NCI-H2107 treated with DMSO at 0.1 percent for 48 hours (cell line): ENCODE data around the gene MCRIP2.
A peak's percentile ranks its signal among the peaks of the same experiment; 100 is the strongest.
"Not testable (repeated sequence)": the region's sequence is repeated elsewhere in the genome, so short reads cannot be mapped to it uniquely, and the experiment has no call there.

Experiments
- DNase-seq: peaks from one replicate; lab custom pipeline; 2025; ENCODE audit not compliant: unreplicated experiment; lab: John Stamatoyannopoulos, UW

The MCRIP2 gene

DNA sequence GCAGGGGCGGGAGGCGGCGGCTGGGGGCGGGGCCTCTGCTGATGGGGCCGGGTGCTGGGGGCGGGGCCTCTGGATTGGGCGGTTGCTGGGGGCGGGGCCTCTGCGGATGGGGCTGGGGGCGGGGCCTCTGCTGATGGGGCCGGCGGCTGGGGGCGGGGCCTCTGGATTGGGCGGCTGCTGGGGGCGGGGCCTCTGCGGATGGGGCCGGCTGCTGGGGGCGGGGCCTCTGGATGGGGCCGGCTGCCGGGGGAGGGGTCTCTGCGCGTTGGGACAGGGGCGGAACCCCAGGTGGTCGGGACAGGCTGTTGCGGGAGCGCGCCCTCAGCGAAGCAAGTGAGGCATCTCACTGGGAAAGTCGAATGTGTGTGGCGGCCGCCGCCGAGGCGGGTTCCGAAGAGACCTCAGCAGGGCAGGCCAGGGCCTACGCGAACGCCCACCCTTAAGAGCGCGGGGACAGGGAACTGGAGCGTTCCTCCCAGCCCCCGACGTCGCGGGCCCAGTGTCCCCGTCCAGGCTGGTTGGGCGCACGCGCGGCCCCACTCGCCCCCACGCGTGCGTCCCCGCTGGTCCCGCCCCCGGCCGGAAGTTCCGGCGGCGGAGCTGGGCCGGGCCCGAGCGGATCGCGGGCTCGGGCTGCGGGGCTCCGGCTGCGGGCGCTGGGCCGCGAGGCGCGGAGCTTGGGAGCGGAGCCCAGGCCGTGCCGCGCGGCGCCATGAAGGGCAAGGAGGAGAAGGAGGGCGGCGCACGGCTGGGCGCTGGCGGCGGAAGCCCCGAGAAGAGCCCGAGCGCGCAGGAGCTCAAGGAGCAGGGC, 38.4 kb downstream of the MCRIP2 start, which contains the start of gene STUB1:
Gene STUB1 (plus strand): TSS at position 597 of the 811 bp plus-strand sequence. CDS start 116 bp downstream, at position 713.
- DNase-seq = peak; percentile 43

DNA sequence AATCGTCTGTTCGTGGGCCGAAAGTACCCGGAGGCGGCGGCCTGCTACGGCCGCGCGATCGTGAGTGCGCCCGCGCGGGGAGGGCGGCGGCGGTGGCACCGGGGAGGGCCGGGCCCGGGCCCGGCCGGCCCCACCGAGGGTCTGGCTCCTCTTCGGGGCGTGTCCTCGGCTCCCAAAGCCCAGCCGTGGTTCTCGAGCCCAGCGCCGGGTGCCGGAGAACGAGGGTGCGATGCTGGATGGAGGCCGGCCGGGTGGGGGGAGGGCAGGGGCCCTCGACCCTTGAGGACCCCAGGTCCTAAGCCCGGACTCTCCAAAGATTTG, 39.0 kb downstream of the MCRIP2 start:
- no peak for DNase-seq

DNA sequence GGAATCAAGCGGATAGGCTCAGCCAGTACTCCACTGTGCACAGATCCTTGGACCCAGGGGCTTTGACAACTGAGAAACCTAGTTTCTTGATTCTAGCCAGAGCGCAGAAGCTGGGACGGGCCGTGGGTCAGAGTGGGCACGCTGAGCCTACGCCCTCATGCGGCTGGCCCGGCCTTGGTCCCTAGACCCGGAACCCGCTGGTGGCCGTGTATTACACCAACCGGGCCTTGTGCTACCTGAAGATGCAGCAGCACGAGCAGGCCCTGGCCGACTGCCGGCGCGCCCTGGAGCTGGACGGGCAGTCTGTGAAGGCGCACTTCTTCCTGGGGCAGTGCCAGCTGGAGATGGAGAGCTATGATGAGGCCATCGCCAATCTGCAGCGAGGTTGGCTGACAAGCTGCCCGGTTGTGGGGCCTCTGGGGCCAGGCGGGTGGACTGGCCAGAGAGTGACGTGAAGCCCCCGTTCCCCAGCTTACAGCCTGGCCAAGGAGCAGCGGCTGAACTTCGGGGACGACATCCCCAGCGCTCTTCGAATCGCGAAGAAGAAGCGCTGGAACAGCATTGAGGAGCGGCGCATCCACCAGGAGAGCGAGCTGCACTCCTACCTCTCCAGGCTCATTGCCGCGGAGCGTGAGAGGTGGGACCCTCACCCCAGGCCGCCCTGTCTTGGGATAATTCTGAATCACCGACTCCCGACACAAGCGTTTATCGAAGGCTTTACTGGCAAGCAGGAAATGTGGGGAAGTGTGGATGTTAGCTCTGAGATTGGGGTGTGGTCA, 39.5 kb downstream of the MCRIP2 start:
- no peak for DNase-seq

DNA sequence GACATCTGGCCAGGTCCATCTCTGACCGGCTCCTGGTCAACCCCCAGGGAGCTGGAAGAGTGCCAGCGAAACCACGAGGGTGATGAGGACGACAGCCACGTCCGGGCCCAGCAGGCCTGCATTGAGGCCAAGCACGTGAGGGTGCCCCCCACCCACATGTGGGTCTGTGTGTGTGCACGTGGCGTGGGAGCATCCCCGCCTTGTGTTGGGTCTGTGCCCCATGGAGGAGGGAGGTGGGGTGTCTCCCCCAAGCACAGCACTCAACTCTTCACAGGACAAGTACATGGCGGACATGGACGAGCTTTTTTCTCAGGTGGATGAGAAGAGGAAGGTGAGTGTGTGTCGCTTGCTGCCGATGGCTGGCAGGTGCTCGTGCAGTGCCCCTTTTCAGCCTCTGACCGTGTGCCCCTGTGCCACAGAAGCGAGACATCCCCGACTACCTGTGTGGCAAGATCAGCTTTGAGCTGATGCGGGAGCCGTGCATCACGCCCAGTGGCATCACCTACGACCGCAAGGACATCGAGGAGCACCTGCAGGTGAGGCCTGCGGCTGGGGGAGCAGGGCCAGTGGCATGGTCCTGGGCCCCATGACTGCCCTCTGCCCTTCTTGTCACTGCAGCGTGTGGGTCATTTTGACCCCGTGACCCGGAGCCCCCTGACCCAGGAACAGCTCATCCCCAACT, 40.3 kb downstream of the MCRIP2 start:
- no peak for DNase-seq

DNA sequence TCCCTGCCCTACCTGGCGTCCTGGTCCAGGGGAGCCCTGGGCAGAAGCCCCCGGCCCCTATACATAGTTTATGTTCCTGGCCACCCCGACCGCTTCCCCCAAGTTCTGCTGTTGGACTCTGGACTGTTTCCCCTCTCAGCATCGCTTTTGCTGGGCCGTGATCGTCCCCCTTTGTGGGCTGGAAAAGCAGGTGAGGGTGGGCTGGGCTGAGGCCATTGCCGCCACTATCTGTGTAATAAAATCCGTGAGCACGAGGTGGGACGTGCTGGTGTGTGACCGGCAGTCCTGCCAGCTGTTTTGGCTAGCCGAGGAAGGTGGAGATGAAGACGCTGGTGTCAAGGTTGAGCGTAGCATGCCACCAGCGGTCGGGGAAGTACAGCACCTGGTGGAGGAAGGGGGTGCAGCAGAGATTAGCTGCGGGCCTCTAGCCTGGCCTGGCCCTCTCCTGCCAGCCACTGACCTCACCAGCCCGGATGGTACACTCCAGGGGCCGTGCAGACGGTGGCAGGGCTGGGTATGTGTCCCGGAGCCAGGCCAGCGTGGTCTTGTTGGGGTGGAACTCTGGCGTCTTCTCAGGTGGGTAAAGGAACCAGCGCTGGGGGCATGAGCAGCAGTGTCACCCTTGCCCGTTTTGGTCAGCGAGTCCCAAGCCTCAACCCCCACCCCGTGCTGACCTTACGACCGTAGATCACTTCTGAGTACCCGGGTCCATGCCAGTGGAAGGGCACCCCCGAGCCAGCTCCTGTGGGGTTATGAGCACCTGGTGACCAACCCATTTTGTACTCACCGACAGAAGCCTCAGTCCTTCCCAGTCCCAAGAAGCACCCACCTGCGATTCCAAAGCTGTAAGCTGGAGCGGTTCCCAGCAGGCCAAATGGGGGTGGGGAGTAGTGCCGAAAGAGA, 41.1 kb downstream of the MCRIP2 start:
- DNase-seq = no peak

DNA sequence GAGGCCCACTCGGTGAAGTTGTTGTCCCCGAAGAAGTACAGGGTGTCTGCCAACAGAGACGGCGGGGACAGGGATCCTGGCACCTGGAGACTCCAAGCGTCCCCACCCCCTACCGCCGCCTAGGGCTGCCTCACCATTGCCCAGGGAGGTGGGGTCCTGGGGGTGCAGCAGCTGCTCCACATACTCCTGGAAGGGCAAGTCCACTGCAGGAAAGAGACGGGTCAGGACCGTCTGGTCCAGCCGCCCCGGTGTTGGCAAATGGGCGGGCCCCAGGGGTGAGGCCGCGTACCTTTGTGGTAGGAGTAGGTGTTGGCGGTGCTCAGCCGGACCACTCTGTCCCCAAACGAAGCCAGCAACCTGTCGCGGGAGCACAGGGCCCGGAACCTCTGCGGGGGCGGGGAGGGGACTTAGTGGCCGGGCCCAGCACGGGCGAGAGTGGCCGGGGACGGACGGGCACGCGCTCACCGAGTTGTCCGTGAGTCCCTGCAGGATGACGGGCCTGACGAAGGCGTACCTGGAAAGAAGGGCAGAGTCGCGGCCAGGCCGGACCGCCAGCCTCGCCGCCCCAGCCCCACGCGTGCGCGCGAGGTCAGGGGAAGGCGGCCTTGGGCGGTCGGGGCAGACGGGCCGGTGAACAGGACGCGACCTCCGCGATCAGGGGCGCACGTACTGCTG, 41.9 kb downstream of the MCRIP2 start:
- DNase-seq = no peak

DNA sequence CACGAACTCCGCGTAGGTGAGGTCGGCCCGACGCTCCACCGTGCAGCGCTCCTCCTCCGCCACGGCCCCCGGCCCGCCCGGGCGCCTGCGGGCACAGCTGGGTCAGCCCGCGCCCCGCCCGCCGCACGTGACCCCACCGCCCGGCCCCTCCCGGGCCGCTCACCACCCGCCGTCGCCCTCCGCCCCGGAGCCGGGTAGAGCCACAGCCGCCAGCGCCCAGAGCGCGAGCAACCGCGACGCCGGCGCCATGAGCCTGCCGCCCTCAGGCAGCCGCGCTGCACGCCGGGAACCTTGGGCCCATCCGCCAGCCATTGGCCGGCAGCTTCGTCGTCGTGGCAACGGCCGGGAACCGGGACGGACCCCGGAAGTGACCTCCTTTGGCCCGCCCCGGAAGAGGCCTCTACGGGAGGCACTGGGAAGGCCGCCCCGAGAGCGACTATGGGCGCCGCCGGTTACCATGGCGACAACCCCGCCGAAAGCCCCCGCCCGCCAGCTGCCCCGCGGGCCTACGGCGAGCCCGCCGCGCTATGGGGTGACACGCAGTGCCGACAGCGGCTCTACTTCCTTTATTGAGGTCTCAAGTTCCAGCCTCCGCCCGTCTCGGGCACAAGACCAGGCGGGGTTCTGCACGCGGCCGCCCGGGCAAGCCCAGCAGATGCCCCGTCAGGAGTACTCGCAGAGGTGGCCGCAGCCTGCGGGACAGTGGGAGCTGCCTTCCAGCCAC, 42.6 kb downstream of the MCRIP2 start, which contains the start of gene JMJD8:
Gene JMJD8 (minus strand): TSS at position 264 of the 724 bp plus-strand sequence. CDS start 15 bp downstream, at position 249.
- peak; percentile 83 for DNase-seq

DNA sequence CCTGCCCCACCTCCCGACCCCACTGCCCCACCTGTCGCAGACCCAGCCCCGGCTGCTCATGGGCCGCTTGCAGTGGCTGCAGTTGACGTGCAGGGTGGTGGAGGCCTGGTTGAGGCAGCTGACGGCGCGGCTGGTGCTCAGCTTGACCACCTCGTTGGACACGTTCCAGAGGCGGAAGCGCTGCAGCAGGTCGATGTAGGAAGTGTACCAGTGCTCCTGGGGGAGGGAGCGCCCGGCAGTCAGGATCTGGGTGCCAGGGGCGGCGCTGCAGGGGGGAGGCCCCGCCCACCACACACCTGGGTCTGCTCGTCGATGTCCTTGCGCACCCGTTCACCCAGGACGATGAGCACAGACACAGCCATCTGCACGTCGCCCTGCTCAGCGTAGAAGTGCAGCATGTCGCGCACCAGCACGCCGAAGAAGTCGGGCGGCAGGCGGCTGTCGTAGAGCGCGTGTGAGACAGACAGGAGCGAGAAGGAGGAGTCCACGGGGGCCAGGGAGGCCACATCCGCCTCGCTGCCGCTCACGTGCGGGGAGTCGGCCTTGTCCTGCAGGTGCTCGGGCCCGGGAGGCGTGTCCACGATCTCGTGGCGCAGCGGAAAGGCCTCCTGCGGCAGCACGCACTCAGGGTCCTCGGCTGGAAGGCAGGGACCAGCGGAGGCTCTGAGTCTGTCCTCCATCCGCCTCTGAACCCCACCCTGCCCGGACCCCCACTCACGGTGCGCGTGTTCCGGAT, 43.5 kb downstream of the MCRIP2 start:
- peak; percentile 78 for DNase-seq

DNA sequence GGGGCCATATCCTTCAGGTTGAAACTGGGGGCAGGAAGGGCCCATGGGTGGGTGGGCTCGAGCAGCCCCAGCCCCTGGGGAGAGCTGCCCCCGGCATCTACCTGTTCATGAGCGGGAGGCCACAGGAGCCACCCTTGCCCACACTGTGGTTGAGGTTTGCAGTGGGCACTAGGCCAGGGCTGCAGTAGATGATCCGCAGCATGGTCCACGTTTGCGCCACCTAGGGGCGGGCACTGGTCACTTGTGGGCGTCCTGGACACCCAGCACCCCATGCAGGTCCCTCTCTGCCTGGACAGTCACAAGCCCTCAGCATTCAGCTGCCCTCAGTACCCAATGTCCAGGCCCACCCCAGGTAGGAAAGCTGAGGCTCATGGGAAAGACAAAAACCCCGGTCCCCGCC, 44.3 kb downstream of the MCRIP2 start:
- DNase-seq = no peak

DNA sequence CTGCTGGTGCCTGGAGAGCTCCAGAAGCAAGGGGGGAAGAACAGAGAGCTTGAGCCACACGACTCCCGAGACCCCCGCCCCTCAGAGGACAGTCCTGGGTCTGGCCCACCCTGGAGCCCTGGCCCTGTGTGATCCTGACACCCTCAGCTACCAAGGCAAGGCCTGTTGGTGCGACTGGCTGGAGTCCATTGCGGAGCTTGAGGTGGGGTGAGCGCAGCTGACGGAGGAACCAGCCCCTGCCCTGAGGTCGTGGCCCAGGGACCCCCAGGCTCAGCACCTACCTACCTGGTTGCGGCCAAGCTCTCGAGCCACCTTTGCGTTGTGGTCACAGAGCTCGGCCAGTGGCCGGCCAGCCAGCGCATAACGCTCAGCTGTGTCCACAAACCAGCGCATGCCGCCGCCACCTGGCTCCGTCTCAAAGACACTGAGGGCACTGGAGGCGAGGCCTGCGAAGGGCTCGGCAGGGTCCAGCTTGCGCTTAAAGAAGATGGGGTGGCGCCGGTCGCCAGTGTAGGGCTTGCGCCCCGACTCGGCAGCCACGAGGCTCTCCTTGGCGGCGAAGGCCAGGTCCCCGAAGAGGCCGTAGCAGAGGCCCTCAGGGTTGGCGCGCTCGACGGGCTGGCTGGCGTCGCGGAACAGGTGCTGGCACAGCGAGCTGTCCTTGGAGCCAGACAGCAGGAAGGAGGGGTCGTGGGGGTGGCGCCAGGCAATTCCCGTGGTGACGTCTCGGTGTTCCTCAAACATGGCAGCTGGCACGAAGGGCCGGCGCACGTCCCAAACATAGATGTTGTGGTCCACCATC, 45.0 kb downstream of the MCRIP2 start:
- no peak for DNase-seq

DNA sequence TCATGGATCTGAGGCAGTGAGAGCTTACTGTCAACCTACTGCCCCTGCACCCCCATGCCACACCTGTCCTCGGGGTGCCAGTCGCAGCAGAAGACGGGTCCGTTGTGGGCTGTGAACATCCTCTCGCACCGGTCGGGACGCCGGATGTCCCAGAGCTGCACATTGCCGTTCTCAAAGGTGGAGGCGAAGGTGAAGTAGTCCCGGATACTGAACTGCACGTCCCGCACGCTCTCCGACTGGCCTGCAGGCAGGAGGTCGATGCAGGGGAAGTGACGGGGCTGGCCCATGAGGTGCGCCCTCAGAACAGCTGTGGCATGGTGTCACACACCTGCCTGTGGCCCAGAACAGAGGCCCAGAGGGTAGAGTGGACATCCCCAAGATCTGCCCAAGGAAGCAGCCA, 45.9 kb downstream of the MCRIP2 start:
- no peak for DNase-seq

DNA sequence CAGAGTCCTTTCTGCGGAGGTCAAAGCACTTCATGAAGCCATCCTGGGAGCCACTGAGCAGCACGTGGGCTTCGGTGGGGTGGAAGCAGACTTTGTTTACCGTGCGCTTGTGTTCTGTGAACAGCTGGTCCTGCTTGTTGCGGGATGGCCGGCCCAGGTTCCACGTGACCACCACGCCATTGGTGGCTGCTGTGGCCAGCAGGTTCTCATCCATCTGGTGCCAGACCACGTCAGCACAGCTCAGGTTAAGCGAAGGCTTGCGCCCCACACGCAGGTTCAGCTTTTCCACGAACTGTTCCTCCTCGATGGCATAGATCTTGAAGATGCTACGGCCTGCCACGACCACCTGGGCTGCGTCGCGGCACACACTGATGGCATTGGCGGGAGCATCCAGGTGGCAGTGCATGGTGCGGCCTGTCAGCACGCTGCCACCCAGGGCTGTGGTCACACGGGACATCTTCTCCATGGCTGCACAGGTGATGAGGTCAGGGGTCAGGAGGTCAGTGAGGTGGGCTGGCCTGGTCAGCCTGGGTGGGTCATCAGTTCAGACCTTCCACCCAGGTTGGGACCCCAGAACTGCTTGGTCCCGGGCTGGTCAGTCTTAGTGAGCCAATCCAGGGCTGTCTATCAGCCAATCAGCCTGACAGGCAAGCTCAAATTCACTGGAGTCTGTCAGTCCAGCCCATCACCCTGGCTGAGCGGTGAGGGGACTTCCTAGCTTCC, 47.7 kb downstream of the MCRIP2 start:
- no peak for DNase-seq

DNA sequence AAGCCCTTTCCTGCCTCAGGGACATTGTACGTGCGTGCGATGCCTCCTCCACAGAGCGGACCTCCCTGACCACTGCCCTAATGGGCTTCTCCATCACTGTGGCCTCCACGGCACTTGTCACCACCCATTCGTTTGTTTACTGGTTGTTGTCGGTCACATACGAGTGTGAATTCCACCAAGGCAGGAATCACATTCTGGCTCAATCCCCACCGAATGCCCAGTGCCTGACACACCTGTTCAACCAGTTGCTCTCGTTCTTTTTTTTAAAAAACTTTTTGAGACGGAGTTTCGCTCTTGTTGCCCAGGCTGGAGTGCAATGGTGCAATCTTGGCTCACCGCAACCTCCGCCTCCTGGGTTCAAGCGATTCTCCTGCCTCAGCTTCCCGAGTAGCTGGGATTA, 49.6 kb downstream of the MCRIP2 start:
- not testable (repeated sequence) for DNase-seq

DNA sequence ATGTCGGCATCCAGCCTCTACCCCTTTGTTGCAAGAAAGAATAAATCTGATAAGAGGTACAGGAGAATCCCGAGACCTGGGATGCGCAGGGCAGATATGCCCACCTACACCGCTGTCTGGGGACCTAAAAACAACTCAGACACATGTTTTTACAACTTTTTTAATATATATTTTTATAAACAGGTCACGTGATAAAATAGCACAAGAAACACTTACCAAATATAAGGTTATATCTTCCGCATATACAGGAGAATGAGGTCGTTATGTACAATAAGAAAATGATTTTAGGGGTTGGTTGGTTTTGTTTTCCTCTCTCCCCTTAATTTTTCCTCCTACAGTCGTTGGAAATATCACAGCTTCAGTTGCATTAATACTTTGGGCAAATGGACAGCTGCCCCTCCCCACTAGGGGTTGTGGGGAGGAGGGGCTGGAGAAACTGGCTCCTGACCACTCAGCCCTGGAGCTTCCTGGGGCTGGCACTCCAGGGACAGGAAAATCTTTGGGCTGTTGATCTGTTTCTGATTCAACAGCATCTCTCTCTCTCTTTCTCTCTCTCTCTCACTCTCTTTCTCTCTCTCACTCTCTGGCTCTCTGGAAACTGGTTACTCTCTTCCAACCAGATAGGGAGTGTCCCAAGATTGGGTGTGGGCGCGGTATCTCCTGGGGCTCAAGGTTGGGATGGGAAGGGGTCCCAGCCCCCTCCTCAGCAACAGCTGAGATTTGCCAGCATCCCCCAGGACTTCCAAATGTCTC, 50.9 kb downstream of the MCRIP2 start:
- no peak for DNase-seq

DNA sequence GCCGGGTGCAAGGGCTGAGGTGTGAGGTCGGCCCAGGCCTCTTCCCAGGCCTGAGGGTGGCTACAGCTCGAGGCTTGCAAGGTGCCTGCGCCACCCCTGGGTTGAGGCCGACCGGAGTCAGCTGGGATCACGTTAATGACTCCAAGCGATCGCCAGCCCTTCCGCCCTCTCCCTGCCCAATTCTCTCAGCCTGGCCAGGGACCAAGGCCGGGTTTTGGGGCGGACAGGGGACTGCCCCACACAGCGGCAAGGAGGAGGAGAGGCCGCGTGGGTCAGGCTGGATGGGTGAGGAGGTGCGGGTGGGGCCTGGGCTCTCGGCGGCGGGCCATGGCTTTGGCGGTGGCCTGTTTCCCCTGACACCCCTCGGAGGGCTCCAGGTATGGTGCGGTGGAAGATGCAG, 51.7 kb downstream of the MCRIP2 start:
- DNase-seq = no peak

DNA sequence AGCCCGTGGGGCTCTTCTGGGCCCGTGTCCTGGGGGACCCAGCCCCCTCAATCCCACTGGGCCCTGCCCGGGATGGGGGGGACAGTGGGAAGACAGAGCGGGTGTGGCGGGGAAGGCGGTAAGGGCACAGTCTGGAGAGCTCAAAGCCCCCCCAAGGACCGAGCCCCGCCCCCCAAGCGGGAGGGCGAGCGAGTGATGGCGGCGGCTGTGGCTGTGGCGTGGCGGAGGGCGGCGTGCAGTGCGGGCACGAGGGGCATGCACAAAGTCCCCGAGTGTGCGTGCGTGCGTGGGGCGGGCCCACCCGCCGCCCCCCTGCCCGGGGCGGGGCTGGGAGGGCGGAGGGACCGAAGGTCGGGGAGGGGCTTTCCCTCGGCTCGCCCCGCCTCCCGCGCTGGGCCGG, 52.1 kb downstream of the MCRIP2 start:
- no peak for DNase-seq
